Ishikawa (cell line): ENCODE data around the gene NOM1.

Experiments
- CEBPB ChIP-seq: IDR thresholded peaks from 2 replicates; pipeline ENCODE4 v1.6.1; 2012
- EP300 ChIP-seq: IDR thresholded peaks from 2 replicates; pipeline ENCODE4 v1.6.1; 2012; ENCODE audit warnings: borderline replicate concordance
- NFIC ChIP-seq: IDR thresholded peaks from 2 replicates; pipeline ENCODE4 v1.6.1; 2012
- TAF1 ChIP-seq: IDR thresholded peaks from 2 replicates; pipeline ENCODE4 v1.6.1; 2012; ENCODE audit warnings: low read depth, mild to moderate bottlenecking
- TF ChIP-seq, protein P1 (sequence below): IDR thresholded peaks from 2 replicates; pipeline ENCODE4 v1.6.1; 2012
- TF ChIP-seq, protein P2 (sequence below): IDR thresholded peaks from 2 replicates; pipeline ENCODE4 v1.6.1; 2012
- TF ChIP-seq, protein P3 (sequence below): IDR thresholded peaks from 2 replicates; pipeline ENCODE4 v1.6.1; 2012; ENCODE audit warnings: low read depth, mild to moderate bottlenecking

DNA sequence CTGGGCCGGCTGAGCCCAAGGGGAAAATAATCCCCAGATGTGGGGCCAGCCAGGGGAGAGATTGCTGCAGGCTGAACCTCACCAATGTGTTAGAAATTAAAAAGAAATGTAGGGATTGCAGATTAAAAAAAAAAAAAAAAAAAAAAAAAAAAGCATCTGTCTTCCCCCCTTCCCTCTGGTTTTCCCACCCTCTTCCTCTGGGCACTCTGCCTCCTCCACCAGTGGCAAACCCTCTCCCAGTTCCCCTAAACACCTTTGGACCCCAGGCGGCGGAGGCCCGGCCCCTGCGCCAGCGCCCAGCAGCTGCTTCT, 53.9 kb downstream of the NOM1 start:
- TF ChIP-seq, protein P1, sequence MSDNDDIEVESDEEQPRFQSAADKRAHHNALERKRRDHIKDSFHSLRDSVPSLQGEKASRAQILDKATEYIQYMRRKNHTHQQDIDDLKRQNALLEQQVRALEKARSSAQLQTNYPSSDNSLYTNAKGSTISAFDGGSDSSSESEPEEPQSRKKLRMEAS, result no peak
- TF ChIP-seq NFIC, result no peak
- TF ChIP-seq, protein P2, sequence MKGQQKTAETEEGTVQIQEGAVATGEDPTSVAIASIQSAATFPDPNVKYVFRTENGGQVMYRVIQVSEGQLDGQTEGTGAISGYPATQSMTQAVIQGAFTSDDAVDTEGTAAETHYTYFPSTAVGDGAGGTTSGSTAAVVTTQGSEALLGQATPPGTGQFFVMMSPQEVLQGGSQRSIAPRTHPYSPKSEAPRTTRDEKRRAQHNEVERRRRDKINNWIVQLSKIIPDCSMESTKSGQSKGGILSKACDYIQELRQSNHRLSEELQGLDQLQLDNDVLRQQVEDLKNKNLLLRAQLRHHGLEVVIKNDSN, result no peak
- no peak for TF ChIP-seq CEBPB
- TF ChIP-seq, protein P3, sequence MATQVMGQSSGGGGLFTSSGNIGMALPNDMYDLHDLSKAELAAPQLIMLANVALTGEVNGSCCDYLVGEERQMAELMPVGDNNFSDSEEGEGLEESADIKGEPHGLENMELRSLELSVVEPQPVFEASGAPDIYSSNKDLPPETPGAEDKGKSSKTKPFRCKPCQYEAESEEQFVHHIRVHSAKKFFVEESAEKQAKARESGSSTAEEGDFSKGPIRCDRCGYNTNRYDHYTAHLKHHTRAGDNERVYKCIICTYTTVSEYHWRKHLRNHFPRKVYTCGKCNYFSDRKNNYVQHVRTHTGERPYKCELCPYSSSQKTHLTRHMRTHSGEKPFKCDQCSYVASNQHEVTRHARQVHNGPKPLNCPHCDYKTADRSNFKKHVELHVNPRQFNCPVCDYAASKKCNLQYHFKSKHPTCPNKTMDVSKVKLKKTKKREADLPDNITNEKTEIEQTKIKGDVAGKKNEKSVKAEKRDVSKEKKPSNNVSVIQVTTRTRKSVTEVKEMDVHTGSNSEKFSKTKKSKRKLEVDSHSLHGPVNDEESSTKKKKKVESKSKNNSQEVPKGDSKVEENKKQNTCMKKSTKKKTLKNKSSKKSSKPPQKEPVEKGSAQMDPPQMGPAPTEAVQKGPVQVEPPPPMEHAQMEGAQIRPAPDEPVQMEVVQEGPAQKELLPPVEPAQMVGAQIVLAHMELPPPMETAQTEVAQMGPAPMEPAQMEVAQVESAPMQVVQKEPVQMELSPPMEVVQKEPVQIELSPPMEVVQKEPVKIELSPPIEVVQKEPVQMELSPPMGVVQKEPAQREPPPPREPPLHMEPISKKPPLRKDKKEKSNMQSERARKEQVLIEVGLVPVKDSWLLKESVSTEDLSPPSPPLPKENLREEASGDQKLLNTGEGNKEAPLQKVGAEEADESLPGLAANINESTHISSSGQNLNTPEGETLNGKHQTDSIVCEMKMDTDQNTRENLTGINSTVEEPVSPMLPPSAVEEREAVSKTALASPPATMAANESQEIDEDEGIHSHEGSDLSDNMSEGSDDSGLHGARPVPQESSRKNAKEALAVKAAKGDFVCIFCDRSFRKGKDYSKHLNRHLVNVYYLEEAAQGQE, result no peak
- no peak for TF ChIP-seq TAF1
- no peak for TF ChIP-seq EP300
